Hepatocyte (in vitro differentiated cells): ENCODE data around the gene LMTK2. TPM values are rescaled to one million over a fixed set of nuclear protein-coding genes. Genes with fewer than 3 reads are reported as not detected.

Experiments used
- DNase-seq: peaks from one replicate; pipeline ENCODE4 v3.0.0-alpha.2; 2016; ENCODE audit warnings: low spot score
- H2AFZ ChIP-seq: fragments of 200-600 bp; sonication (generic); 2 replicates; pipeline ENCODE4 v1.6.0; 2016; ENCODE audit warnings: antibody characterized with exemption, mild to moderate bottlenecking
- H3K27ac ChIP-seq: fragments of 200-600 bp; sonication (generic); 2 replicates; pipeline ENCODE4 v1.5.1; 2016; ENCODE audit warnings: mild to moderate bottlenecking
- H3K27me3 ChIP-seq: fragments of 200-600 bp; sonication (generic); 2 replicates; pipeline ENCODE4 v1.6.1; 2016
- H3K36me3 ChIP-seq: fragments of 200-600 bp; sonication (generic); replicated peaks from 2 replicates; pipeline ENCODE4 v1.5.1; 2016; ENCODE audit warnings: low read depth; ENCODE audit not compliant: insufficient read depth
- H3K4me1 ChIP-seq: fragments of 200-600 bp; sonication (generic); 2 replicates; pipeline ENCODE4 v1.5.1; 2016; ENCODE audit warnings: mild to moderate bottlenecking, moderate library complexity; ENCODE audit not compliant: insufficient read depth
- H3K4me2 ChIP-seq: fragments of 200-600 bp; sonication (generic); 2 replicates; pipeline ENCODE4 v1.6.0; 2016
- H3K4me3 ChIP-seq: fragments of 200-600 bp; sonication (generic); 2 replicates; pipeline ENCODE4 v1.5.1; 2016; ENCODE audit warnings: mild to moderate bottlenecking
- H3K79me2 ChIP-seq: fragments of 200-600 bp; sonication (generic); 2 replicates; pipeline ENCODE4 v1.6.0; 2017; ENCODE audit warnings: mild to moderate bottlenecking
- H3K9me2 ChIP-seq: fragments of 200-600 bp; sonication (generic); replicated peaks from 2 replicates; pipeline ENCODE4 v1.6.0; 2017; ENCODE audit warnings: mild to moderate bottlenecking; ENCODE audit not compliant: insufficient read depth
- H3K9me3 ChIP-seq: fragments of 200-600 bp; sonication (generic); 2 replicates; pipeline ENCODE4 v1.5.1; 2016; ENCODE audit warnings: low read depth, mild to moderate bottlenecking
- H4K20me1 ChIP-seq: fragments of 200-600 bp; sonication (generic); 2 replicates; pipeline ENCODE4 v1.6.0; 2016; ENCODE audit warnings: mild to moderate bottlenecking; ENCODE audit not compliant: insufficient read depth, poor library complexity, severe bottlenecking
- CTCF ChIP-seq: fragments of 200-600 bp; sonication (generic); IDR thresholded peaks from 2 replicates; pipeline ENCODE4 v1.5.1; 2016; ENCODE audit warnings: antibody characterized with exemption, mild to moderate bottlenecking; ENCODE audit not compliant: poor library complexity
- EZH2 ChIP-seq: fragments of 200-600 bp; sonication (generic); IDR thresholded peaks from 2 replicates; pipeline ENCODE4 v1.6.1; 2016; ENCODE audit warnings: antibody characterized with exemption, mild to moderate bottlenecking, borderline replicate concordance
- EZH2phosphoT487 ChIP-seq: fragments of 200-600 bp; sonication (generic); IDR thresholded peaks from one replicate; pipeline ENCODE4 v1.6.1; 2018; ENCODE audit warnings: antibody characterized with exemption, mild to moderate bottlenecking, low read depth, moderate library complexity; ENCODE audit not compliant: unreplicated experiment, severe bottlenecking
- WGBS: methylation state at CpG from one replicate; pipeline ENCODE4 v1.1.6; 2016; ENCODE audit warnings: low lambda C conversion rate; ENCODE audit errors: missing lambda C conversion rate; 5-methylcytosine and 5-hydroxymethylcytosine counted together
- polyA plus RNA-seq: library from polyadenylated mRNA; unstranded; fragments of >200 nt; fragmentation: Nextera tagmentation; extraction: Ambion mirVana; gene quantifications from 2 replicates; pipeline ENCODE4 v1.2.1, GENCODE V29; 2016
- total RNA-seq: library from RNA; depleted of rRNA; stranded (reverse); fragments of >200 nt; gene quantifications from 2 replicates; pipeline ENCODE4 v1.2.3, GENCODE V29; 2014

LMTK2 gene
- total and polyA plus RNA-seq, 2 experiments from 2014 or later: 5.0 to 13.1 TPM

- Histone ChIP-seq H3K4me3 (no peak overlapping the region), H3K4me2 (no peak overlapping the region), H3K79me2 (peaks cover 5% of the 10 kb centered on the region), H3K9me3 (no peaks in the 10 kb centered on the region), H3K27ac (no peak overlapping the region), H3K9me2 (no peaks in the 10 kb centered on the region), H4K20me1 (no peaks in the 10 kb centered on the region), H3K4me1 (no peaks in the 10 kb centered on the region), H3K27me3 (no peaks in the 10 kb centered on the region), H2AFZ (no peak overlapping the region), H3K36me3 (peaks cover 3% of the 10 kb centered on the region)
- no peak for DNase-seq
- WGBS: 96% methylated on average over 2 of the region's 2 CpGs
- TF ChIP-seq EZH2: no peak
- TF ChIP-seq EZH2phosphoT487: no peak
- no peak for TF ChIP-seq CTCF
Observed at GRCh38 chr7:98142658-98143057, 36.0 kb downstream of the LMTK2 start.

- peaks cover 5% of the 10 kb centered on the region for H3K79me2 ChIP-seq
- no peaks in the 10 kb centered on the region for H3K27me3 ChIP-seq
- no peak overlapping the region for H3K4me3 ChIP-seq
- no peaks in the 10 kb centered on the region for H4K20me1 ChIP-seq
- H3K36me3 ChIP-seq: no peaks in the 10 kb centered on the region
- H3K9me3 ChIP-seq: no peaks in the 10 kb centered on the region
- WGBS: 95% methylated on average over 5 of the region's 5 CpGs
- H3K9me2 ChIP-seq: no peaks in the 10 kb centered on the region
- DNase-seq: no peak
- no peak overlapping the region for H2AFZ ChIP-seq
- TF ChIP-seq EZH2phosphoT487: no peak
- TF ChIP-seq EZH2: no peak
- no peak for TF ChIP-seq CTCF
- H3K4me2 ChIP-seq: no peak overlapping the region
- H3K27ac ChIP-seq: no peak overlapping the region
- no peaks in the 10 kb centered on the region for H3K4me1 ChIP-seq
Observed at GRCh38 chr7:98148607-98149006, 41.9 kb downstream of the LMTK2 start.

GRCh38 chr7:98149116-98149692 lies 42.5 kb downstream of the LMTK2 start:
- H3K9me3 ChIP-seq: no peaks in the 10 kb centered on the region
- H3K27ac ChIP-seq: no peak overlapping the region
- no peak for DNase-seq
- no peaks in the 10 kb centered on the region for H3K27me3 ChIP-seq
- no peaks in the 10 kb centered on the region for H4K20me1 ChIP-seq
- no peak overlapping the region for H3K4me3 ChIP-seq
- 84% methylated on average over 6 of the region's 6 CpGs for WGBS
- H3K4me1 ChIP-seq: no peaks in the 10 kb centered on the region
- peaks cover 5% of the 10 kb centered on the region for H3K79me2 ChIP-seq
- no peaks in the 10 kb centered on the region for H3K36me3 ChIP-seq
- no peak overlapping the region for H2AFZ ChIP-seq
- H3K9me2 ChIP-seq: no peaks in the 10 kb centered on the region
- no peak for TF ChIP-seq EZH2
- TF ChIP-seq CTCF: no peak
- no peak for TF ChIP-seq EZH2phosphoT487
- H3K4me2 ChIP-seq: no peak overlapping the region

GRCh38 chr7:98151884-98152283 lies 45.2 kb downstream of the LMTK2 start:
- Histone ChIP-seq H3K27ac (no peak overlapping the region), H3K36me3 (peaks cover 7% of the 10 kb centered on the region), H3K4me2 (no peak overlapping the region), H3K9me2 (no peaks in the 10 kb centered on the region), H2AFZ (no peak overlapping the region), H3K4me1 (no peaks in the 10 kb centered on the region), H4K20me1 (no peaks in the 10 kb centered on the region), H3K9me3 (no peaks in the 10 kb centered on the region), H3K4me3 (no peak overlapping the region), H3K79me2 (peaks cover under 1% of the 10 kb centered on the region), H3K27me3 (no peaks in the 10 kb centered on the region)
- 87% methylated on average over 5 of the region's 5 CpGs for WGBS
- TF ChIP-seq EZH2phosphoT487 (no peak), EZH2 (no peak), CTCF (no peak)
- no peak for DNase-seq
